GM21390 (cell line): ENCODE results near the gene ZNF487.
"Not testable (repeated sequence)": the region's sequence is repeated elsewhere in the genome, so short reads cannot be mapped to it uniquely, and the experiment has no call there.

ENCODE experiments used
- ATAC-seq: cut with Tn5 transposase; IDR thresholded peaks from one replicate; pipeline ENCODE4 v1.9.1; 2021; ENCODE audit not compliant: unreplicated experiment

Gene ZNF487

DNA sequence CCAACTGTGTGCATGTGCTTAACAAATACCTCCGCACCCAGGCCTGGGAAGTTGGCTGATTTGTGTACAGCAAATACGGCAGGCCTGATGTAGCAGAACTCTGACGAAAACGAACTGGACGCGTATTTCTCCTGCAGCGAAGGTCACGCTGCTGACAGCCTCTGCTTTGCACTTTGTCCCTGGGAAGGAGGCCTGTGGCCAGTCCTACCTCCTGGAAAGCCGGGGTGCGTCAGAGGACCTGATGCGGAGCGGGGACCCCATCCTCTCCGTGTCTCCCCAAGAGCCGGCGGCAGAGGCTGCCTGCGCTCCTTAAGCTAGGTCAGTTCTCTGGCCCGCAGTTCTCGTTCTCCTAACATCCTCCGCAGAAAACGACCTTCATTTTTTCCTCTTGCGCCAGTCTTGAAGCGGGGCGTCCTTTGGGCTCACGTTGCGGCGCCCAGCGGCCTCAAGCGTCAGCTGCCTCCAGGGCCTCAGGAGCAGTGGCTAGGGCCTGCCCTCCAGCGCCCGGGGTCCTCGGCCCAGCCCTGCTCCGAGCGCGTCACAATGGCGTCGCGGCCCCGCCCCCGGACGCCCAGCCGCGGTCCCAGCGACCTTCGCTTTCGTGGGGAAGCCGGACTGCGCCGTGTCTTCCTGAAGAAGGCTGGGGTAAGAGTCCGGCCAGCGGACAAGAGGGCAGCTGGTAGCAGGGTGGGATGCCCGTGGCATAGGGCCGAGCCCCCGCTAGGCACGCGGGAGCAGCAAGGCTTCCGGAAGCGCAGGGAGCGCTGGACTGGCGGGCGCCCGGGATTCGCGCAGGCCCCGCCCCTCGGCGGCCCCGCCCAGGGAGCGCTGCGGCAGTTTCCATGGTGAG is at the start of gene ZNF487:
ZNF487 (plus strand) TSS at position 821 of the 850 bp plus-strand sequence. CDS start 38,703 bp downstream, outside the sequence.
- peak; percentile 96 for ATAC-seq

DNA sequence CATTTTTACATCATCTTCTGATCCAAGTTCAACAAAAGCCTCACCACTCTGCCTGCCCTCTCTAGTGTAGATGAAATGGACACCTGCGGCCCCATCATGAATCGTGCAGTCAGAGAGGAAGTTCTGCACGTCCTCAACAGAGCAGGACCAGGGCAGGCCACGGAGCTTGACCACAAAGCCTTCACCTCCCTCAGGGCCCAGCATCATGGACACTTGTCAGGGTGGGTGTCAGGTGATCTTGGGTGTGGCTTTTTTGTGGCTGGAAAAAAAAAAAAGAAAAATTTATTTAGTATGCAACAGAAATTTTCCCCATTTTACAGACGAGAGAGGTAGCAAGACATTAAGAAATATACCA is 49.3 kb upstream of the ZNF487 start:
- no peak for ATAC-seq

DNA sequence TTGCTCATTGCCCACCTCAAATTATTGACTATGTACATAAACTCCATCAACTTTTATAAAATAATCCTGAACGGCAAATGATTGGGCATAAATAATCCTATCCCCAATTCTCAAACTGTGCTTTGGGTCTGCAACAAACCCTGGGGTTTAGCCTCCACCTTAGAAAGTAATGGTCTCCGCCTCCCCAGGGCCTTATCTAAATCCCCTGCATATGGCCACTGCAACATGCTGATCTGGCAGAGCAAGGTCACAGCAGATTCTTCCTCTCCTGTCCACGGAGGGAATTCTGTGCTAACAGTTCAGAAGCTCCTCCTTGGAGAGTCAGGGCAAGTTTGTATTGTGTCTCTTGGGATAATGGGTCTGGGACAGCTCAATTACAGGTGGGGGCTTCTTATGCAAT is 47.0 kb upstream of the ZNF487 start:
- no peak for ATAC-seq

DNA sequence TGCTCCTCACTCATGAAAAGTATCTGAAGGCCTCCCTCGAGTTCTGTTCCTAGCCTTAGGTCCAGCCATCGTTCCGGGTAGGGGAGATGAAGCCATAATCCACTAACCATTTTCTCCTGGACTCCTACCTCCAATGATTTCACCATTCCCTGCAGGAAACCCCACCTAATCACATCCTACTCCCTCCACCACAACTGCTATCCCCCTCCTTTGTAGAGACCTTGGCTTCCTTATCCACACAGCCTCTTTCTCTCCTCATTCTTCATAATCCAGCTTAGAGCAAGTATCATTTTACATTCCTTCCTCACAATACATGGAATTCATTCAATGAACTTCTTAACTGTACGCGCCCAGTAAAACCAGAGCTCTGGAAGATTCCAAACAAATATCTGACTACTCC is 46.6 kb upstream of the ZNF487 start:
- no peak for ATAC-seq

DNA sequence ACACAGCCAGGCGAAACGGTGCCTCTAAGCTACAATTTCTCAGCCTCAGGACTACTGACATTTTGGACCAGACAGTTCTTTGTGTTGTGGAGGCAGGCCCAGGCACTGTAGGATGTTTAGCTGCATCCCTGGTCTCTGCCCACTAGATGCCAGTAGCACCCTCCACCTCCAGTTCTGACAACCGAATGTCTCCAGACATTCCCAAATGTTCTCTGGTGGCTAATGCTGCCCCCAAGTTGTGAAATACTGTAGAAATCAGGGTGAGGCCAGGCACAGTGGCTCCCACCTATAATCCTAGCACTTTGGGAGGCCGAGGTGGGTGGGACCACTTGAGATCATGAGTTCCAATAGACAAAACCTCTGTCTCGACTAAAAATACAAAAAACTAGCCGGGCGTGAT is 46.2 kb upstream of the ZNF487 start:
- ATAC-seq: no peak

DNA sequence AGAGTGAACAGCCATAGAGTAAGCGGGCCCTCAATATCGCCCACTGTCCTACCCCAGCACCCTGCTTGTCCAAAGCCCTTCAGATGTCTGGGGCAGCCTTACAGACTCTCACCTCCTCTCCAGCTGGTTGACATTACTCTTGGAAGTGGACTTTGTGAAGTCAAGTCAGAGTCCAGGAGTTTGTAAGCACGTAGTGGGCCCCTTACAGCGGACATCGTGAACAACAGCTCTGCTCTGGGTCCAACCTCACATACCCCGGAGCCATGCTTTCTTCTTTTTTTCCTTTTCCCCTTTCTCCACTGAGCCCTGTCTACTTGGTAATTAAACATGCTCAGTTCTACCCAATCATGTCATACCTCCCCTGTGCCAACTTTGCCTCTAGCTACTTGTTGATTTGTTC is 45.4 kb upstream of the ZNF487 start:
- ATAC-seq: no peak

DNA sequence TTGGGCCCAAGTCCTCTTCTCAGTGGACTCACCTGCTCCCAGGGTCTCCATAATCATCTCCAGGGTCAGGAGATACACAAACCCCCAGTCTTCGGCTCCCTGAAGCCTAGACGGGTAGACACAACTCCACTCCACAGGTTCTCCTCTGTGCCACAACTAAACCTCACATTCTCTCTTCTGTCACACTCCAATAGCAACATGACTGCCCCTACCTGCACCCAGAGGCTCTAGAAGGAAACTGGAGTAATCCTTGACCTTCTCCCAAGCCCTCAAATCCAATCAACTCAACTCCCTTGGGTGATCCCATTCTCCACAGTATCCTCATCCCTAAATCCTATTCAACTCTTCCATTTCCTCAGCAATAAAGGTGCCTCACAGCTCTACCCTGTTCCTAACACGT is 44.2 kb upstream of the ZNF487 start:
- ATAC-seq: no peak

DNA sequence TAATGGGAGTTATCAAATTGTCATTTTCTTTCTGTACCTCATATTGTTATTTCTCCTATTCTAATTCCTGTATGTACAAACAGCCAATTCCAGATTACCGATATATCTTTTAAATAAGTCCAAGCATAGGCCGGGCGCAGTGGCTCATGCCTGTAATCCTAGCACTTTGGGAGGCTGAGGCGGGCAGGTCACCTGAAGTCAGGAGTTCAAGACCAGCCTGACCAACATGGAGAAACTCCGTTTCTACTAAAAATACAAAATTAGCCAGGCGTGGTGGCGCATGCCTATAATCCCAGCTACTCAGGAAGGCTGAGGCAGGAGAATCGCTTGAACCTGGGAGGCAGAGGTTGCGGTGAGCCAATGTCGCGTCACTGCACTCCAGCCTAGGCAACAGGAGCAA is 43.7 kb upstream of the ZNF487 start:
- not testable (repeated sequence) for ATAC-seq

DNA sequence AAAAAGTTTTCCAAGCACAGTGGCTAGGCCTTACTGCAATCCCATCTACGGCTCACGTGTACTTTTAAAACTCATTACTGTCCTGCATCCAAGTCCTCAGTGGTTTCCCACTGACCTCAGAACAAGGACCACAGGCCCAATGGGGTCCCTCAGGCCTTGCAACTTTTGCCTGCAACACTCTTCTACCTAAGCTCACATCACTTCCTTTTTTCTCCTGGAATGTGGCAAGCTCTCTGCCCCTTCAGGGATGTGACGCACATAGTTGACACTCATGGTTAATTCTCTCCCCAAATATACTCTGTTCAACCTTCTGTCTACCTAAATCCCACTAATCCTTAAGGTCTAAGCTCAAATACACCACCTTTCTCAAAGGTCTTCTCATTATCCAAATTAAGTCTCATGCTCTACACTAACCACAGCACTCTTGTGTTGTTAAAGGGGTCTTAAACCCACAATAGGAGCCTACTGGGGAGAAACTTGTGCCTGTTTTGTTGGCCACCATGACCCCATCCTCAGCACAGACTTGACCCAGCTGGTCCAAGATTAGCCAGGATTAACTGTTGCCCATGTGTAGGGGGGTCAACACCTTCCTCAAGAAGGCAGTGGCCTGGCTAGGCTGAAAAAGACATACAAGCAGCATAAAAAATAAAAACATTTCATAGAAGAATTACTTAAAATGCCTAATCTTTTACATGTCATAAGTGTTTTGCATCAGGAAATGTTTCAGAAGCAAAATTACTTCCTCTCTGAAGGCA is 43.1 kb upstream of the ZNF487 start:
- no peak for ATAC-seq

DNA sequence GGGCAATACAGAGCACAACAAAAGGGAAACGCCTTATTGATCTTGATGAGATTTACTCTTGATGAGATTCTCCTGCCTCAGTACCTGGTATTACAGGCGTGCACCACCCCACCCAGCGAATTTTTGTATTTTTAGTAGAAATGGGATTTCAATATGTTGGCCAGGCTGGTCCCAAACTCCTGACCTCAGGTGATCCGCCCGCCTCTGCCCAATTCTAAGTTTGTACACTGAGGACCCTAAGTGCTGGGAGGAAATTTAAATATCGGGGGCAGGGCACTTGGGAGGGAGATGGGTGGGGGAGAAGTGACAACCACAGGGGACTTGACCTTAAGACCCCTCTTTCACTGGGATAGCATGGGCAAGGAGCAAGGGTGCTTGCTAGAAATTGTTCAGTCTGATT is 42.0 kb upstream of the ZNF487 start:
- ATAC-seq: no peak

DNA sequence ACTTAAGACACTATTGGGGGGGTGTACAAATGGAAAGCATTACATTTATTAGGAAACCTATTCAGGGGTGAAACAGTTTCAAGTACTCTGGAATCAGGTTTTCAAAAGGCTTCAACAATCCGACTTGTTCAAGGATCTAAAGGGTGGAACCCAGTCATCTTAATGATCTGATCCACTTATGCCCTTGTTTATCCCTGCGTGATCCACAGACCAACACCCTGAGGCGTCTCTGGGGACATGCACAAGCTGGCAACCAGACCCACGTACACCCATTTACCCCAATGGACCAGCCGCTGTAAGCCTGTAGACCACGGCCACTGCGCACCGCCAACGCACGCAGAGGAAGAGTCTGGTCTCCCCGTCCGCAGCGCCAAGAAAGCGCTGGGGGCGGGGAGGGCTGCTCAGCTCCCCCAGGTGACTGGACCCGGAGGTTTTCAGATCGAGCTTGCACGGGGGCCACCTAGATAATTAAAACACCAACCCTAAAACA is 41.3 kb upstream of the ZNF487 start:
- no peak for ATAC-seq

DNA sequence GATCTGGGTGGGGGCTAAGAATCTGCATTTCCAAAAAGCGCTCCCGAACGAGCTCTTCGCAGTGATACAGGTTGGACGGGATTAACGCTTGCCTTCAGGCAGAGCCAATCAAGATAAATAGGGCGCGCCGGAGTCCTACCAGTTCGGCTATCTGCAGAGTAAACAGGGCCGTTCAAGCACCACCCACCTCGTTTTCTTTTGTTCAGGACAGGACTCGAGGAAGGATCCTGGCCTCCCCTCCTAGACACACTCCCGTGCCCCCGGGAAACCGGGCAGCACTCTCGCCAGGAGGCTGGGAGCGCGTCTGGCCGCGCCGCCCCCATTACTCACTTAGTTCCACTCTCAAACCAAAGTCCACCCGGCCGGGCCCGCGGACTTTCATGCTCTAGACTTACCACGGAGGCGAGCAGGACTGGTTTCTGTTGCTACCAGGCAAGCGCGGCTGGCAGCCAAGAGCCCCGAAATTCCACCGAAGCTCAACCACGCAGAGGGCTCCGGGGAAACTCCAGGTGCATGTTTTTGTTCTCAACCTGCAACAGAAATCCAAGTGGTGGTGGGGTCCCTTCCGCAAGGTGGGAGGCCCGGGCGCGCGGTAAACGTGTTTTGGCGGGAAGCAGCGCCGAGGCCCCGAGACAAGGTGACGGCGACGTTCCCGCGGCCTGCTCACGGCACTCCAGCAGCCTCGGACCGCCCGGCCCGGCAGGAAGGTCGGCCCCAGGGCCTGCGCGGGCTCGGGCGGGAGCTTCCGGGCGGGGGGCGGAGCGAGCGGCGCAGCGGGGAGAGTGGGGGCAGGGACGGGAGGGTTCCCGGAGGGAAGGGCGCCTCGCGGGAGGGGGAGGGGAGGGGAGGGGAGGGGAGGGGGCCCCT is 40.6 kb upstream of the ZNF487 start:
- peak; percentile 53 for ATAC-seq

DNA sequence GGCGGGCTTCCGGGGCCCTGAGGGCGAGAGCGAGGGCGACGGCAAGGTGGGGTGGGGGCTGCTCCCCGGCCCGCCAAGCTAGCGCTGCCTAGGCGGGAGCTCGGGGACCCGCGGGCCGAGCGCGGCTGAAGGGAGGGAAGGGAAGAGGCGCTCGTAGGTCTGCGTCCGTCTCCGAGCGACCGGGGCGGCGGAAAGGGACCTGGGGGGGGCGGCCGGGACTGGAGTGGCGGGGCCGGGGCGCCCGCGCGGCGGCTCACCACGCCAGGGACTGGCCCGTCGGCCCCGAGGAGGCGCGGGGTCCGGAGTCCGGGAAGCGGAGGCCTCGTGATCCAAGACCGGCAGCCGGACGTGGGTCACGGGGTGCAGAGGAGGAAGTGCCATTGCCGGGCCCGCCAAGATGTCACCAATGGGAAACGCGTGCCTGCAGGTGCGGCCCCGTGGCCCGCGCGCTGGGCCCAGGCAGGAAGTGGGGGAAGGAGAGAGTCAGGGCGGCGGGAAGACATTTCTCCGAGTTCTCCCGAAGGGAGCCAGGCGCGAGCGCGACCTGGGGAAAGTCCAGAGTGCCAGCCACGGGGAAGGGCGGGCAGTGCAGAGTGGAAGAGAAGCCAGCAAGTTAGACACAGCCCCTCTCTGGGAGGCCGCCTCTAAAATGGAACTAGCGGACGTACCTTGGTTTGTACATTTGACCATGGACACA is 39.8 kb upstream of the ZNF487 start:
- peak; percentile 83 for ATAC-seq

DNA sequence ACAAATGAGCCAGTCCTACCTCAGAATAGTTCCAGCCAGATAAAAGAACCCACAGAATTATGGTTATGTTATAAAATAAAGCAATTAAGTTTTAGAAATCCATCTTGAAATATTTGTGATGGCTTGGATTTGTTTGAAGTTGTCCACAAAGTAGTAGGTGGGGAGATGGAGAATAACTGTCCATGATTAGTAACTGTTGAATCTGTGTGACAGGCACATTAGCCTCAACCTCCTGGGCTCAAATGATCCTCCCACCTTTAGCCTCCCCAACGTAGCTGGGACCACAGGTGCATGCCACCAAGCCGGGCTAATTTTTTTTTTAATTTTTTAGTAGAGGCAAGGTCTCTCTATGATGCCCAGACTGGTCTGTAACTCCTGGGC is 38.0 kb upstream of the ZNF487 start:
- no peak for ATAC-seq

DNA sequence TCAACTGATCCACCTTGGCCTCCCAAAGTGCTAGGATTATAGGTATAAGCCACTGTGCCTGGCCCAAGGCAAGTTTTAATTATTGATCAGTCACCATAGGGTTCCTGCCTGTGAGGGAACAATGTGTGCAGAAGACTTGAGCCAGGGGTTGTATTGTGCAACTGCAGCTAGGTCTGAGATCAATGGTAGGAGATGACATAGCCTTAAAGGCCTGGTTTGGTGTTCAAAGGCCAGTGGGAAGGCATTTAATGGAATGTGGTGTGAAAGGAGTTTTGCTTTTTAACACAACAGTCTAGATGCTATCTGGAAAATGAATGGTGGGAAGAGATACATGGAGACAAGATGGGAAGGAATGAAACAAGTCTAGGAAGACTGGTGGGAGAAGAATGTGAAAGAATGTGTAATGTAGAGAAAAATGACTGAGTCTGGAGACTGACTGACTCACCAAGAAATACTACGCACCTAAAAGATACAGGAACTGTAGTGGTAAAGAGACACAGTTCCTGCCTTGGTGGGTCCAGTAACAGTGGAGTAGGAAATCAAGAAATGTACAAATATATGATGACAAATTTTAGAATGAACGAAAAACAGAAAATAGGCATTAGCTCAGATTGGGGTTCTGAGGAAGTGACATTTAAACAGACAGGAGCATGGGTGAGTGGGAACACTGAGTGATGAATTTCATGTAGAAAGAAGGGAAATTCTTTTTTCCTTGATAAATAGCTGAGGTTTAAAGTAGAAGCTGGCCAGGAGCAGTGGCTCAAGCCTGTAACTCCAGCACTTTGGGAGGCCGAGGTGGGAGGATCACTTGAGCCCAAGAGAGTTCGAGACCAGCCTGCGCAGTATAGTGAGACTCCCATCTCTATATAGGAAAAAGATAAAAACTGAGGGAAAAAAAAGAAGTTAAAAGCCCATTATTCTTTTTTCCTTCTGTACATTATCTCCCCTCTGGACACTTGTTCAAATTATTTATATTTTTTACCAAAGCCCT is 37.3 kb upstream of the ZNF487 start:
- no peak for ATAC-seq

DNA sequence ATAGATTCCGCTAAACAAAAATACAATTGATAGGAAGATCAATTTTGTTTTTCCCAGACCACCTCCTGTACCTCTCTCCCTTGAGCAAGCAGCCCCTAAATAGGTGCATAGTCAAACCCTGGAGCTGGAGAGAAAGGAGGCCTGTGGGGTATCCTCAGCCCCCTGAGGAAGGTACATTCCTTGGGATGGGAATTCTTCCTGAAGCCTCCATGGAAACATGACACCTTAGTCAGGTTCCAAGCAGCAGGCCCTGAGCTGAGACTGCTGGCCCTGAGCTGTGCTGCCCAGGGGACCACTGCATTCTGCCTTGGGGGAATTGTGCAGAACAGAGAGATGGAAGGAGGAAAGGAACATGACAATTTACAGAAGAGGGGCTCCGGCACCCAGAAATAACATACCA is 35.3 kb upstream of the ZNF487 start:
- no peak for ATAC-seq

DNA sequence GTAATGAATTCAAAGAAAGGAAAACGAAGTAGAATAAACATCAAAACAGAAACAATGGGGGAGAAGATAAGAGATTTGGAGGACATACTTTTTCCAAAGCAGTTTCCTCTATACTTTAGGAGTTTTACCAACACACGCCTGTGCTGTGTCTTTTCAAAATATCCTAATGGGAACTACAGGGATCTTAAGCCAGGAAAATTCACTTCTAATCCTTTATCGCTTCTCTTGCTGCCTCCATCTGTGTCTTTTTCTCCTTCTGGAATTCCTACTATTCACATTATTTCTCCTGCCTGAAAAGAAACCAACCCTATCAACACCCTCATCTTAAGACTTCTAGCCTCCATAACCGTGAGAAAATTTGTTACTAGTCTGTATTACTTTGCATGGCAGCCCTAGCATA is 34.7 kb upstream of the ZNF487 start:
- ATAC-seq: no peak

DNA sequence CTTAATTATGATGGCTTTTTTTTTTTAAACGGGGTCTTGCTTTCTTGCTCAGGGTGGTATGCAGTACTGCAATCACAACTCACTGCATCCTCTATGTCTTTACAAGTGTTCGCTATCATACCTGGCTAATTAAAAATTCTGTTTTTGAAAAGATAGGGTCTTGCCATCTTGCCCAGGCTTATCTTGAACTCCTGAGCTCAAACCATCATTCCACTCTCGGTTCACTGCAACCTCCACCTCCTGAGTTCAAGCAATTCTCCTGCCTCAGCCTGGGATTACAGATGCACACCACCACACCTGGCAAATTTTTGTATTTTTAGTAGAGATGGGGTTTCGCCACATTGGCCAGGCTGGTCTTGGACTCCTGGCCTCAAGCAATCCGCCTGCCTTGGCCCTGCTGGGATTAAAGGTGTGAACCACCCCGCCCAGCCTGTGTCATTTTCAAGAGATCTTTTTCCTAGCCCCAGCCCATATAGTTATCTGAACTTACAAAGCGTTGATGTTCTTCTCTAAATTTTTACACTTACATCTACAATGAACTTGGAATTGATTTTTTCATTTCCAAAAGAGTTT is 33.9 kb upstream of the ZNF487 start:
- no peak for ATAC-seq
